Aorta (tissue), 5 donors: ENCODE measurements around the gene NDC1. TPM values are rescaled to one million over a fixed set of nuclear protein-coding genes. Genes with fewer than 3 reads are reported as not detected.

Source experiments
- ATAC-seq: fragments of 200-7000 bp; cut with Tn5 transposase; one replicate; pipeline ENCODE4 v1.9.1; 2022; ENCODE audit warnings: moderate library complexity; ENCODE audit not compliant: low FRiP score
- DNase-seq, 2 donors: peaks; one replicate each; pipeline ENCODE4 v3.0.0-alpha.2; 2020
- H3K27ac ChIP-seq, 2 donors: one replicate each; pipeline ENCODE4 v1.5.1; 2013; ENCODE audit warnings: low read length in 2 of 2, mild to moderate bottlenecking in 2 of 2, moderate library complexity in 2 of 2, control low read depth in 1 of 2, inconsistent platforms in 1 of 2, low read depth in 1 of 2
- H3K27me3 ChIP-seq, 2 donors: one replicate each; pipeline ENCODE4 v1.6.1; 2013; ENCODE audit warnings: control low read depth in 1 of 2, low read length in 1 of 2, mild to moderate bottlenecking in 1 of 2, moderate library complexity in 1 of 2; ENCODE audit not compliant: insufficient read depth in 2 of 2, control insufficient read depth in 1 of 2
- H3K36me3 ChIP-seq, 2 donors: one replicate each; pipeline ENCODE4 v1.6.1; 2013; ENCODE audit warnings: control low read depth in 1 of 2, low read length in 1 of 2, mild to moderate bottlenecking in 1 of 2; ENCODE audit not compliant: insufficient read depth in 2 of 2, control insufficient read depth in 1 of 2
- H3K4me1 ChIP-seq, 2 donors: one replicate each; pipeline ENCODE4 v1.6.1; 2013; ENCODE audit warnings: low read length in 2 of 2, control low read depth in 1 of 2, mild to moderate bottlenecking in 1 of 2, moderate library complexity in 1 of 2; ENCODE audit not compliant: insufficient read depth in 2 of 2, control insufficient read depth in 1 of 2
- H3K4me3 ChIP-seq, 2 donors: one replicate each; pipeline ENCODE4 v1.5.1; 2013; ENCODE audit warnings: low read length in 2 of 2, control low read depth in 1 of 2, mild to moderate bottlenecking in 1 of 2
- H3K9me3 ChIP-seq: one replicate; pipeline ENCODE4 v1.6.1; 2013; ENCODE audit warnings: mild to moderate bottlenecking, low read length; ENCODE audit not compliant: control insufficient read depth
- WGBS, 2 donors: extraction: QIAGEN DNeasy Blood & Tissue Kit; methylation state at CpG; one replicate each; pipeline ENCODE4 v1.1.7; 2013; 5-methylcytosine and 5-hydroxymethylcytosine counted together
- intact Hi-C, 2 donors: fragments of 100-400 bp; cut with DNase I; formaldehyde crosslinking; loops; one replicate each; pipeline versions ENCODE4 v1.14.2 to v1.15.0; 2022
- polyA plus RNA-seq, 2 donors: library from polyadenylated mRNA; stranded (reverse); fragments of 200-250 nt; gene quantifications; one replicate each; pipeline ENCODE4 v1.2.3, GENCODE V29; 2013
- total RNA-seq, 2 donors: library from RNA; stranded (reverse); fragmentation: NEBNext Ultra II Directional; extraction: Animal tissue kit (Norgen Biotek cat#: 25700); gene quantifications; one replicate each; pipeline ENCODE4 v1.2.1, GENCODE V29; 2021
- donor health status: healthy with polysubstance abuse.
- donor health status: Bipolar disorder and iron deficiency.
- donor health status: DM: no; HTN: no; CAD: no.
- donor health status: DM: no; HTN: no; CAD: no.
- donor health status: DM: yes; HTN: yes; CAD: no.

NDC1 gene
- total and polyA plus RNA-seq, 4 donors: 2.6 to 6.9 (median 5.1) TPM

DNA sequence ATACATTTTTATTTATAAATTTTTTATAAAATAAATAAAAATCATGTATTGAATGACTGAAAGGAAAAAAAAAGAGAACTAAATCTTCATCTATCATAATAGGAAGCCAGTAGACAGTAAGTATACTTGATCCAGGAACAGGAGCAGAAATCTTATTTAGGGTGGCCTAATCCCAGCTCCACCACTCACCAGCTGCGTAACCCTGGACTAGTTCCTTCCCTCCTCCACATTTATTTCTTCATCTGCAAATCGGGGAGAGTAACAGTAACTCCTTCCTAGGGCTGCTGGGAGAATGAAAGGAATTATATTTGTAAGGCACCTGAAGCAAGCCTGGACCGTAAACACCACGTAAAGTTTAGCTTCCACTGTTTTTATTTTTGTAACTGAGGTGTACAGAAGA lies 117.0 kb downstream of the NDC1 start:
- WGBS, 2 donors: 44% methylated on average over 4 of the region's 4 CpGs
- Histone ChIP-seq H3K27me3 (no peaks in the 10 kb centered on the region), H3K36me3 (no peaks in the 10 kb centered on the region), H3K4me1 (no peaks in the 10 kb centered on the region), H3K27ac (no peak overlapping the region), H3K4me3 (no peak overlapping the region), H3K9me3 (no peaks in the 10 kb centered on the region)
- no peak for DNase-seq
- ATAC-seq: no peak
- intact Hi-C loops: no loop called here

DNA sequence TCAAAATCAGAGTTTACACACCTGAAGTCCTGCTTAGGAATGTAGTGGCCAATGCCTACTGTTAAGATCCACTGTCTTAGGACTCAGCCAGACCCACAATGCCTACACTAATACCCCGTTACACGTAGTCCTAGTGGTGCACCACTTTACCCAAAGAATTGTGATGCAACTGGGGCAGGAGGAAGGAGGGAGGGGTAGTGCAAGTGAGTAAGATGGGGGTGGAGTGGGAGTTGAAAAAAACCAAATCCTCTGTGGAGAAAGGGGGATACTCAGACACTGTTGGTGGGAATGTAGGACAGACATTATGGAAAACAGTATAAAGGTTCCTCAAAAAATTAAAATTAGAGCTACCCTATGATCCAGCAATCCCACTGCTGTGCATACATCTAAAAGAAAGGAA lies 118.6 kb downstream of the NDC1 start:
- intact Hi-C loops: no loop called here
- 78 to 84% methylated on average over 2 of the region's 2 CpGs for WGBS, 2 donors
- ATAC-seq: no peak
- no peak overlapping the region for H3K27ac ChIP-seq
- no peaks in the 10 kb centered on the region for H3K4me1 ChIP-seq
- no peaks in the 10 kb centered on the region for H3K36me3 ChIP-seq
- H3K9me3 ChIP-seq: no peaks in the 10 kb centered on the region
- H3K27me3 ChIP-seq: no peaks in the 10 kb centered on the region
- no peak for DNase-seq
- H3K4me3 ChIP-seq: no peak overlapping the region

DNA sequence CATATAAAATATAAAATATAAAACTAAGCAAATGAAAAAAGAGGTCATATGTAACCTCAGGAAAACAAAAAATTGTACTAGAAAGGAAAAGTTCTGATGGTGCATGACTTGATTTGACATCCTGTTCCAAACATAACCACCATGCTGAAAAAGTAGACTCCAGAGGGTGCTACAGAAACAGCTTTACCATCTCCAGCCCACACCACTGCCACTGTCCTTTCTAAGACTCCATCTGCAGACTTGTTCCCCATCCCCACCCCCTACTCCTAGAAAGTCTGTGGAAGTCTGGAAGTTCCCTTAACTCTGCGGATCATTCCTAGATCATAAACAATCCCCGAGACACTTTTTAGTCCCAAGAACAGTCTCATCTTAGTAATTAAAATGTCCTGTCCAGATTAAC lies 119.7 kb downstream of the NDC1 start:
- H3K36me3 ChIP-seq: no peaks in the 10 kb centered on the region
- 83 to 89% methylated on average over 2 of the region's 2 CpGs for WGBS, 2 donors
- no peak for DNase-seq
- intact Hi-C loops: no loop called here
- no peak overlapping the region for H3K27ac ChIP-seq
- no peaks in the 10 kb centered on the region for H3K27me3 ChIP-seq
- no peak overlapping the region for H3K4me3 ChIP-seq
- no peaks in the 10 kb centered on the region for H3K4me1 ChIP-seq
- ATAC-seq: no peak
- no peaks in the 10 kb centered on the region for H3K9me3 ChIP-seq

DNA sequence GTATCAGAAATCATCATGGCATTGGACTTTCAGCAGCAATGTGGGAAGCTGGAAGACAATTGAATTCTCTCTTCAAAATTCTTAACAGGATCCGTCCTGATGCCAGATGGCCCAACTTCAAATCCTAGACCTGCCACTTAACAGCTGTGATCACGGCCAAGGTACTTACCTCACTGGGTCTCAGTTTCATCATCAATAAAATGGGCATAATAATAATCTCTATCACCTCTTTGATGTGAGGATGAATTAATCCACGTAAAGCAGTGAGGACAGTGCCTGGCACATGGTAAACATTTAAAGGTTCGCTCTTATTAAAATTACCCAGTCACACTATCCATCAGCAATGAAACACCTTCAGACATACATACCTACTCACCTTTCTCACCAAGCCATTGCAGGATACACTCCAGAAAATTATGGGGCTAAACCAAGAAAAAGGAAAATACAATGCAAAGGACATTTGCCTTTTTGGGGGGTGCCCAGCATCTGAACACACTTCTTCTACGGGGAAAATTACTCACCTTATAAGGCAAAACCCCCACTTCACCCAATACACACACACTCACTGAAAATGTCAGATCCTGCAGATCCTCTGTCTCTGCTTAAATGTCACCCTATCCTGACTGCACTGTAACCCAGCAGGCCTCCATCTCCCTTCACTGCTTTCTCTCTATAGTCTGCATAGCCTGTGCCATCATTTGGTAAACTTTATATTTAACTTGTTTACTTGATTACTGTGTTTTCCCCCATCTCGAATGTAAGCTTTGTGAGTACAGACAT lies 120.9 kb downstream of the NDC1 start:
- DNase-seq (no peak), ATAC-seq (no peak)
- Histone ChIP-seq H3K27me3 (no peaks in the 10 kb centered on the region), H3K9me3 (no peaks in the 10 kb centered on the region), H3K4me3 (no peak overlapping the region), H3K27ac (no peak overlapping the region), H3K4me1 (no peaks in the 10 kb centered on the region), H3K36me3 (no peaks in the 10 kb centered on the region)
- intact Hi-C loops: no loop called here
- WGBS, 2 donors: 84 to 85% methylated on average over 6 of the region's 6 CpGs

DNA sequence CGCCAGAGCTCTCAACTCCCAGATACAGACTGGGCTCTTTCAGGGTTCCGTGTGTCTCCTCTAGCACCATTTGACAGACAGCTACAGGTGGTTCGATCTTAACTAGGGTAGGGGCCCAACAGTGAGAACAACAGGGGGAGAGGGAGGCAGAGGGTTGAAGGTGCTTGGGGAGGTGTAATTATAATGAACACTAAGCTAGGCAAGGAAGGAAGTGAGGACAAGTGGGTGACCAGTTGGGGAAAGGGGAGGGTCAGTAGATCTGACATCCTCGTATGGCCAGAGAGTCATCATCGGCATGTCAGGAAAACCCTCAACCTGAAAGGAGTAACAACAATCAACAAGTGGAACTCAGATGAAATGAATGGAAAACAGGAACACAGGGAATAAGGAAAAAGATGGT lies 121.9 kb downstream of the NDC1 start:
- Histone ChIP-seq H3K4me1 (no peaks in the 10 kb centered on the region), H3K36me3 (no peaks in the 10 kb centered on the region), H3K4me3 (no peak overlapping the region), H3K9me3 (no peaks in the 10 kb centered on the region), H3K27me3 (no peaks in the 10 kb centered on the region), H3K27ac (no peak overlapping the region)
- ATAC-seq: no peak
- no peak for DNase-seq
- intact Hi-C loops: no loop called here
- 78 to 86% methylated on average over 5 of the region's 5 CpGs for WGBS, 2 donors

DNA sequence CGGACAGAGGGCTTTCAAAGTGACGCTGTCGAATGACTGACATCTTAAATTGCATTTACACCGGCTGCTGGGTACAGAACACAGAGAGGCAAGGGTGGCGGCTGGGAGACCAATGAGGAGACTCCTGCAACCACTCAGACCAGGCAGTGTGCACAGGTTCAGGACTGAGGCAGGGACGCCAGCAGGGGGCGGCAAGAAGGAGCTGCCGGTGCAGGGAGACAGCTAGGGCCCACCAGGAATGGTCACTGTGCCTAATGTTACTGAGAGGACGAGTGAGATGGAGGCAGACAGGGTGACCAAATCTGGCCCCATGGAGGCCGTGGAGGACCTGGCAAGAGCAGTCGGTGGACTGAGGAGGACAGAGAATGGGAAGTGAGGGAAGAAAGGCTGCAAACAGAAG lies 122.6 kb downstream of the NDC1 start:
- Histone ChIP-seq H3K4me3 (no peak overlapping the region), H3K4me1 (no peaks in the 10 kb centered on the region), H3K36me3 (no peaks in the 10 kb centered on the region), H3K27ac (no peak overlapping the region), H3K27me3 (no peaks in the 10 kb centered on the region), H3K9me3 (no peaks in the 10 kb centered on the region)
- ATAC-seq: no peak
- intact Hi-C loops: no loop called here
- WGBS, 2 donors: 56 to 61% methylated on average over 11 of the region's 11 CpGs
- no peak for DNase-seq

Other genes starting within 250 kb of the NDC1 start
- under 1 TPM; 0.19 to 0.81 TPM for gene GLIS1, start 99.1 kb downstream of the NDC1 start, total RNA-seq
- 1 to 10 TPM in 1 of 2 donors, under 1 TPM in 1; 0.50 to 1.8 TPM for gene GLIS1, start 99.1 kb downstream of the NDC1 start, polyA plus RNA-seq
- gene YIPF1, start 51.5 kb upstream of the NDC1 start, total RNA-seq: 10 to 100 TPM; 17.7 to 23.4 TPM
- gene YIPF1, start 51.5 kb upstream of the NDC1 start, polyA plus RNA-seq: 10 to 100 TPM; 15.8 to 18.9 TPM
- gene DIO1, start 55.9 kb upstream of the NDC1 start, total RNA-seq: not detected
- gene DIO1, start 55.9 kb upstream of the NDC1 start, polyA plus RNA-seq: not detected
- 10 to 100 TPM; 24.0 to 39.5 TPM for gene IFT25, start 107.4 kb upstream of the NDC1 start, total RNA-seq
- 10 to 100 TPM; 14.8 to 30.3 TPM for gene IFT25, start 107.4 kb upstream of the NDC1 start, polyA plus RNA-seq
- gene LRRC42, start 108.1 kb upstream of the NDC1 start, total RNA-seq: 10 to 100 TPM; 18.7 to 26.2 TPM
- gene LRRC42, start 108.1 kb upstream of the NDC1 start, polyA plus RNA-seq: 10 to 100 TPM; 11.4 to 14.8 TPM
- gene LDLRAD1, start 179.9 kb upstream of the NDC1 start, total RNA-seq: not detected
- gene LDLRAD1, start 179.9 kb upstream of the NDC1 start, polyA plus RNA-seq: not detected
- 100 to 1,000 TPM; 294 to 356 TPM for gene TMEM59, start 214.9 kb upstream of the NDC1 start, total RNA-seq
- gene TMEM59, start 214.9 kb upstream of the NDC1 start, polyA plus RNA-seq: 100 to 1,000 TPM; 266 to 317 TPM
- 1 to 10 TPM; 3.5 to 7.0 TPM for gene TCEANC2, start 215.3 kb upstream of the NDC1 start, total RNA-seq
- 1 to 10 TPM; 2.6 TPM for gene TCEANC2, start 215.3 kb upstream of the NDC1 start, polyA plus RNA-seq